Liver (tissue), 9 donors: Measurements from ENCODE around the gene EXOC3. TPM values are rescaled to one million over a fixed set of nuclear protein-coding genes. Genes with fewer than 3 reads are reported as not detected.

Source experiments
- DNase-seq: peaks from one replicate; pipeline ENCODE4 v3.0.0-alpha.2; 2017; ENCODE audit warnings: low spot score
- H3K27ac ChIP-seq, 2 donors: one replicate each; pipeline ENCODE4 v1.7.0; 2013; ENCODE audit warnings: inconsistent platforms in 2 of 2, low read length in 2 of 2, control low read depth in 1 of 2, low read depth in 1 of 2, mild to moderate bottlenecking in 1 of 2
- H3K27me3 ChIP-seq, 4 donors: one replicate each; pipeline versions ENCODE4 v1.6.1 to v1.7.0; 2013; ENCODE audit warnings: low read length in 3 of 4, inconsistent platforms in 1 of 4, mild to moderate bottlenecking in 1 of 4, moderate library complexity in 1 of 4; ENCODE audit not compliant: control insufficient read depth in 4 of 4, insufficient read depth in 4 of 4
- H3K36me3 ChIP-seq, 4 donors: one replicate each; pipeline versions ENCODE4 v1.6.1 to v1.7.0; 2013; ENCODE audit warnings: low read length in 3 of 4, mild to moderate bottlenecking in 3 of 4, low read depth in 1 of 4, moderate library complexity in 1 of 4; ENCODE audit not compliant: control insufficient read depth in 4 of 4, insufficient read depth in 3 of 4
- H3K4me1 ChIP-seq, 4 donors: one replicate each; pipeline versions ENCODE4 v1.6.1 to v1.7.0; 2013; ENCODE audit warnings: low read length in 3 of 4, mild to moderate bottlenecking in 3 of 4, moderate library complexity in 1 of 4; ENCODE audit not compliant: control insufficient read depth in 4 of 4, insufficient read depth in 4 of 4
- H3K4me3 ChIP-seq, 3 donors: one replicate each; pipeline versions ENCODE4 v1.6.1 to v1.7.0; 2013; ENCODE audit warnings: low read length in 3 of 3, control low read depth in 1 of 3, low read depth in 1 of 3, mild to moderate bottlenecking in 1 of 3
- H3K9ac ChIP-seq, 2 donors: one replicate each; pipeline ENCODE4 v1.7.0; 2013; ENCODE audit warnings: low read length in 2 of 2, mild to moderate bottlenecking in 2 of 2, moderate library complexity in 2 of 2, control low read depth in 1 of 2, low read depth in 1 of 2
- H3K9me3 ChIP-seq, 4 donors: one replicate each; pipeline versions ENCODE4 v1.6.1 to v1.7.0; 2013; ENCODE audit warnings: low read length in 3 of 4; ENCODE audit not compliant: control insufficient read depth in 4 of 4
- EGR1 ChIP-seq, 2 donors: IDR thresholded peaks; 2 replicates each; pipeline ENCODE4 v1.6.1; 2016 to 2018; ENCODE audit warnings: antibody characterized with exemption in 2 of 2, low read depth in 2 of 2
- FOXA1 ChIP-seq: IDR thresholded peaks from 2 replicates; pipeline ENCODE4 v1.6.1; 2016; ENCODE audit warnings: antibody characterized with exemption
- FOXA2 ChIP-seq: IDR thresholded peaks from 2 replicates; pipeline ENCODE4 v1.6.1; 2016; ENCODE audit warnings: antibody characterized with exemption
- GABPA ChIP-seq, 2 donors: IDR thresholded peaks in 1 of 2; conservative IDR thresholded peaks in 1 of 2; 2 replicates each; pipeline ENCODE4 v1.6.1; 2016; ENCODE audit warnings: antibody characterized with exemption in 2 of 2, mild to moderate bottlenecking in 1 of 2, moderate library complexity in 1 of 2
- HNF4A ChIP-seq, 2 donors: conservative IDR thresholded peaks; 2 replicates each; pipeline ENCODE4 v1.6.1; 2016; ENCODE audit warnings: antibody characterized with exemption in 2 of 2, mild to moderate bottlenecking in 2 of 2
- HNF4G ChIP-seq: IDR thresholded peaks from 2 replicates; pipeline ENCODE4 v1.6.1; 2016; ENCODE audit warnings: antibody characterized with exemption
- JUND ChIP-seq, 2 donors: IDR thresholded peaks; 2 replicates each; pipeline ENCODE4 v1.6.1; 2016; ENCODE audit warnings: antibody characterized with exemption in 2 of 2
- NR2F2 ChIP-seq: IDR thresholded peaks from 2 replicates; pipeline ENCODE4 v1.6.1; 2016; ENCODE audit warnings: antibody characterized with exemption
- RAD21 ChIP-seq, 2 donors: IDR thresholded peaks; 2 replicates each; pipeline ENCODE4 v1.6.1; 2016; ENCODE audit warnings: antibody characterized with exemption in 2 of 2, mild to moderate bottlenecking in 2 of 2
- RXRA ChIP-seq, 2 donors: IDR thresholded peaks; 2 replicates each; pipeline ENCODE4 v1.6.1; 2017 to 2018; ENCODE audit warnings: antibody characterized with exemption in 2 of 2, mild to moderate bottlenecking in 1 of 2
- SP1 ChIP-seq: IDR thresholded peaks from 2 replicates; pipeline ENCODE4 v1.6.1; 2018; ENCODE audit warnings: antibody characterized with exemption, mild to moderate bottlenecking
- TAF1 ChIP-seq: conservative IDR thresholded peaks from 2 replicates; pipeline ENCODE4 v1.6.1; 2016; ENCODE audit warnings: antibody characterized with exemption, mild to moderate bottlenecking
- YY1 ChIP-seq: IDR thresholded peaks from 2 replicates; pipeline ENCODE4 v1.6.1; 2016; ENCODE audit warnings: antibody characterized with exemption, mild to moderate bottlenecking
- WGBS: extraction: QIAGEN DNeasy Blood & Tissue Kit; methylation state at CpG from one replicate; pipeline ENCODE4 v1.1.7; 2013; 5-methylcytosine and 5-hydroxymethylcytosine counted together
- polyA plus RNA-seq, 2 donors: library from polyadenylated mRNA; stranded (reverse) in 1 of 2; unstranded in 1 of 2; fragments of 200-250 nt in 1 of 2; fragments of >200 nt in 1 of 2; fragmentation: Nextera tagmentation in 1 of 2; extraction: Ambion mirVana in 1 of 2; gene quantifications; one replicate each; pipeline versions ENCODE4 v1.2.1 to v1.2.3, GENCODE V29; 2013 to 2015
- total RNA-seq, 2 donors: library from RNA; depleted of rRNA; stranded (reverse); fragments of >200 nt; gene quantifications; one replicate each; pipeline ENCODE4 v1.2.3, GENCODE V29; 2014
- TF ChIP-seq, protein P1 (sequence below): IDR thresholded peaks from 2 replicates; pipeline ENCODE4 v1.6.1; 2016; ENCODE audit warnings: antibody characterized with exemption, mild to moderate bottlenecking
- TF ChIP-seq, protein P2 (sequence below): IDR thresholded peaks from 2 replicates; pipeline ENCODE4 v1.6.1; 2016; ENCODE audit warnings: antibody characterized with exemption
- TF ChIP-seq, protein P3 (sequence below): IDR thresholded peaks from 2 replicates; pipeline ENCODE4 v1.6.1; 2016; ENCODE audit warnings: antibody characterized with exemption
- TF ChIP-seq, protein P4 (sequence below): fragments of 150-350 bp; IDR thresholded peaks from 2 replicates; pipeline ENCODE4 v1.5.1; 2017; ENCODE audit warnings: improper control_type of control experiment, low read depth, low read length; ENCODE audit not compliant: missing input control
- TF ChIP-seq, protein P5 (sequence below): IDR thresholded peaks from 2 replicates; pipeline ENCODE4 v1.6.1; 2016; ENCODE audit warnings: antibody characterized with exemption
- donor health status: healthy.
- donor health status: healthy.
- donor health status: healthy.
- donor health status: healthy.
- donor health status: healthy.

The EXOC3 gene
- total and polyA plus RNA-seq, 4 donors, result 12.4 to 23.9 (median 18.5) TPM

DNA sequence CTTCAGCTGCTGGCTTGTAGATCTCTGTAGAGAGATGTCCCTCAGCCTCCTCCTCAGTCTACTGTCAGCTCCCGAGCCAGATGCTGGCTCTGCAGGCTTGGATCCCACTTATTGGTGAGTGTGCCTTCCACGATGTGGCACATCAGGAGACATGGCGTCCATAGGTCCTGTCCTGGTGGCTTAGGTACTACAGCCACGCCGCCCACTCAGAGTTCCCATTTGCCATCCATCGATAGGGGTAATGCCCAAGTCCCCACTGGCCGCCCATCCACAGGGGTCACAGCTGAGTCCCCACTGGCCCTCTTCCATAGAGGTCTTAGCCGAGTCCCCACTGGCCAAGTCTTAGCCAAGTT is 17.3 kb downstream of the EXOC3 start (continued):
- TF ChIP-seq, protein P1, sequence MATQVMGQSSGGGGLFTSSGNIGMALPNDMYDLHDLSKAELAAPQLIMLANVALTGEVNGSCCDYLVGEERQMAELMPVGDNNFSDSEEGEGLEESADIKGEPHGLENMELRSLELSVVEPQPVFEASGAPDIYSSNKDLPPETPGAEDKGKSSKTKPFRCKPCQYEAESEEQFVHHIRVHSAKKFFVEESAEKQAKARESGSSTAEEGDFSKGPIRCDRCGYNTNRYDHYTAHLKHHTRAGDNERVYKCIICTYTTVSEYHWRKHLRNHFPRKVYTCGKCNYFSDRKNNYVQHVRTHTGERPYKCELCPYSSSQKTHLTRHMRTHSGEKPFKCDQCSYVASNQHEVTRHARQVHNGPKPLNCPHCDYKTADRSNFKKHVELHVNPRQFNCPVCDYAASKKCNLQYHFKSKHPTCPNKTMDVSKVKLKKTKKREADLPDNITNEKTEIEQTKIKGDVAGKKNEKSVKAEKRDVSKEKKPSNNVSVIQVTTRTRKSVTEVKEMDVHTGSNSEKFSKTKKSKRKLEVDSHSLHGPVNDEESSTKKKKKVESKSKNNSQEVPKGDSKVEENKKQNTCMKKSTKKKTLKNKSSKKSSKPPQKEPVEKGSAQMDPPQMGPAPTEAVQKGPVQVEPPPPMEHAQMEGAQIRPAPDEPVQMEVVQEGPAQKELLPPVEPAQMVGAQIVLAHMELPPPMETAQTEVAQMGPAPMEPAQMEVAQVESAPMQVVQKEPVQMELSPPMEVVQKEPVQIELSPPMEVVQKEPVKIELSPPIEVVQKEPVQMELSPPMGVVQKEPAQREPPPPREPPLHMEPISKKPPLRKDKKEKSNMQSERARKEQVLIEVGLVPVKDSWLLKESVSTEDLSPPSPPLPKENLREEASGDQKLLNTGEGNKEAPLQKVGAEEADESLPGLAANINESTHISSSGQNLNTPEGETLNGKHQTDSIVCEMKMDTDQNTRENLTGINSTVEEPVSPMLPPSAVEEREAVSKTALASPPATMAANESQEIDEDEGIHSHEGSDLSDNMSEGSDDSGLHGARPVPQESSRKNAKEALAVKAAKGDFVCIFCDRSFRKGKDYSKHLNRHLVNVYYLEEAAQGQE, result no peak
- TF ChIP-seq HNF4A (conservative IDR thresholded peaks at IDR 0.05), result no peak

DNA sequence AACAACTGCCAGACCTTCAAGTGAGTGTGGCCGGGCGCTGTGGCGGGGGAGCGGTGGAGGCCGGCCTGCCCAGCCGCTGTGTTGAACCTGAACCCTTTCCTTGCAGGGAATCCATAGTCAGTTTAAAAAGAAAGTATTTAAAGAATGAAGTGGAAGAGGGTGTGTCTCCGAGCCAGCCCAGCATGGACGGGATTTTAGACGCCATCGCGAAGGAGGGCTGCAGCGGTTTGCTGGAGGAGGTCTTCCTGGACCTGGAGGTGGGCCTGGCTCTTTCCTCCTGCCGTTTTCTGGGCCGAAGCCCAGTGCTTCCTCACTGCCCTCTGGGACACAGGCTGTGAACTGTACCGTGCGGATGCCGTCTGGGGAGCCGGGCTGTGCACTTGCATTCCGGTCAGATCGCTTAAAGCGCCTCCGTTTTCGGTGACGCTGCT is 19.1 kb downstream of the EXOC3 start:
- TF ChIP-seq FOXA1 (no peak), RAD21 (IDR thresholded peaks at IDR 0.05) (no peak), JUND (IDR thresholded peaks at IDR 0.05) (no peak), FOXA2 (no peak), EGR1 (IDR thresholded peaks at IDR 0.05; ENCODE audit: low read depth in 2 of 2) (no peak), HNF4G (no peak), SP1 (no peak), RXRA (IDR thresholded peaks at IDR 0.05) (no peak), YY1 (no peak), NR2F2 (no peak), HNF4A (conservative IDR thresholded peaks at IDR 0.05) (no peak), GABPA (IDR thresholded peaks at IDR 0.05 in 1 of 2, conservative IDR thresholded peaks at IDR 0.05 in 1 of 2) (no peak), TAF1 (no peak)
- TF ChIP-seq, protein P2, sequence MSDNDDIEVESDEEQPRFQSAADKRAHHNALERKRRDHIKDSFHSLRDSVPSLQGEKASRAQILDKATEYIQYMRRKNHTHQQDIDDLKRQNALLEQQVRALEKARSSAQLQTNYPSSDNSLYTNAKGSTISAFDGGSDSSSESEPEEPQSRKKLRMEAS, result no peak
- TF ChIP-seq, protein P3, sequence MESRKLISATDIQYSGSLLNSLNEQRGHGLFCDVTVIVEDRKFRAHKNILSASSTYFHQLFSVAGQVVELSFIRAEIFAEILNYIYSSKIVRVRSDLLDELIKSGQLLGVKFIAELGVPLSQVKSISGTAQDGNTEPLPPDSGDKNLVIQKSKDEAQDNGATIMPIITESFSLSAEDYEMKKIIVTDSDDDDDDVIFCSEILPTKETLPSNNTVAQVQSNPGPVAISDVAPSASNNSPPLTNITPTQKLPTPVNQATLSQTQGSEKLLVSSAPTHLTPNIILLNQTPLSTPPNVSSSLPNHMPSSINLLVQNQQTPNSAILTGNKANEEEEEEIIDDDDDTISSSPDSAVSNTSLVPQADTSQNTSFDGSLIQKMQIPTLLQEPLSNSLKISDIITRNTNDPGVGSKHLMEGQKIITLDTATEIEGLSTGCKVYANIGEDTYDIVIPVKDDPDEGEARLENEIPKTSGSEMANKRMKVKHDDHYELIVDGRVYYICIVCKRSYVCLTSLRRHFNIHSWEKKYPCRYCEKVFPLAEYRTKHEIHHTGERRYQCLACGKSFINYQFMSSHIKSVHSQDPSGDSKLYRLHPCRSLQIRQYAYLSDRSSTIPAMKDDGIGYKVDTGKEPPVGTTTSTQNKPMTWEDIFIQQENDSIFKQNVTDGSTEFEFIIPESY, result no peak
- TF ChIP-seq, protein P4, sequence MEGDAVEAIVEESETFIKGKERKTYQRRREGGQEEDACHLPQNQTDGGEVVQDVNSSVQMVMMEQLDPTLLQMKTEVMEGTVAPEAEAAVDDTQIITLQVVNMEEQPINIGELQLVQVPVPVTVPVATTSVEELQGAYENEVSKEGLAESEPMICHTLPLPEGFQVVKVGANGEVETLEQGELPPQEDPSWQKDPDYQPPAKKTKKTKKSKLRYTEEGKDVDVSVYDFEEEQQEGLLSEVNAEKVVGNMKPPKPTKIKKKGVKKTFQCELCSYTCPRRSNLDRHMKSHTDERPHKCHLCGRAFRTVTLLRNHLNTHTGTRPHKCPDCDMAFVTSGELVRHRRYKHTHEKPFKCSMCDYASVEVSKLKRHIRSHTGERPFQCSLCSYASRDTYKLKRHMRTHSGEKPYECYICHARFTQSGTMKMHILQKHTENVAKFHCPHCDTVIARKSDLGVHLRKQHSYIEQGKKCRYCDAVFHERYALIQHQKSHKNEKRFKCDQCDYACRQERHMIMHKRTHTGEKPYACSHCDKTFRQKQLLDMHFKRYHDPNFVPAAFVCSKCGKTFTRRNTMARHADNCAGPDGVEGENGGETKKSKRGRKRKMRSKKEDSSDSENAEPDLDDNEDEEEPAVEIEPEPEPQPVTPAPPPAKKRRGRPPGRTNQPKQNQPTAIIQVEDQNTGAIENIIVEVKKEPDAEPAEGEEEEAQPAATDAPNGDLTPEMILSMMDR, result no peak
- TF ChIP-seq, protein P5, sequence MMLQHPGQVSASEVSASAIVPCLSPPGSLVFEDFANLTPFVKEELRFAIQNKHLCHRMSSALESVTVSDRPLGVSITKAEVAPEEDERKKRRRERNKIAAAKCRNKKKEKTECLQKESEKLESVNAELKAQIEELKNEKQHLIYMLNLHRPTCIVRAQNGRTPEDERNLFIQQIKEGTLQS, result no peak
- TF ChIP-seq, protein P1, result no peak
- Histone ChIP-seq H3K4me3 (no peak overlapping the region), H3K9ac (no peak overlapping the region), H3K27me3 (no peaks in the 10 kb centered on the region), H3K9me3 (no peaks in the 10 kb centered on the region), H3K36me3 (peaks cover 19 to 76% (median 36%) of the 10 kb centered on the region in 4 donors), H3K4me1 (no peaks in the 10 kb centered on the region), H3K27ac (no peak overlapping the region)
- 99% methylated on average over 24 of the region's 24 CpGs for WGBS
- no peak for DNase-seq
